Activated CD8-positive, alpha-beta memory T cell treated with anti-CD3 and anti-CD28 coated beads for 1 hour (primary cell): ENCODE measurements around the gene UQCRH.
"Not testable (repeated sequence)": the region's sequence is repeated elsewhere in the genome, so short reads cannot be mapped to it uniquely, and the experiment has no call there.

Experiments used
- DNase-seq, 2 donors: peaks; one replicate each; pipeline ENCODE4 v3.0.0-alpha.2; 2020; ENCODE audit warnings: low read depth in 1 of 2; ENCODE audit errors: extremely low read depth in 1 of 2

The UQCRH gene

GRCh38 chr1:46298387-46298786 lies 5.1 kb upstream of the UQCRH start:
- DNase-seq = no peak

- no peak for DNase-seq
These were observed 2.7 kb upstream of the UQCRH start for GRCh38 chr1:46300673-46301405.

- no peak for DNase-seq
These were observed 2.1 kb upstream of the UQCRH start for GRCh38 chr1:46301406-46301807.

GRCh38 chr1:46301808-46302640 lies 1.5 kb upstream of the UQCRH start:
- DNase-seq = peak in 1 of 2 donors; percentile 28

GRCh38 chr1:46302641-46303037 lies 859 bp upstream of the UQCRH start:
- peak in 1 of 2 donors; percentile 7 for DNase-seq

- no peak for DNase-seq
These were observed 401 bp downstream of the UQCRH start for GRCh38 chr1:46303872-46304326.

GRCh38 chr1:46306159-46306530 lies 2.6 kb downstream of the UQCRH start:
- no peak for DNase-seq

GRCh38 chr1:46309401-46310159 lies 6.1 kb downstream of the UQCRH start:
- DNase-seq = no peak

- no peak for DNase-seq
These were observed 6.8 kb downstream of the UQCRH start for GRCh38 chr1:46310321-46310720.

- DNase-seq = no peak
These were observed 12.3 kb downstream of the UQCRH start for GRCh38 chr1:46315669-46316403.

- DNase-seq = no peak
These were observed 13.8 kb downstream of the UQCRH start for GRCh38 chr1:46317323-46317722.

GRCh38 chr1:46319301-46319700 lies 15.8 kb downstream of the UQCRH start:
- not testable (repeated sequence) for DNase-seq

- DNase-seq = not testable (repeated sequence)
These were observed 16.7 kb downstream of the UQCRH start for GRCh38 chr1:46319960-46320914.

- DNase-seq = not testable (repeated sequence)
These were observed 18.7 kb downstream of the UQCRH start for GRCh38 chr1:46322191-46322590.

- DNase-seq = not testable (repeated sequence)
These were observed 22.0 kb downstream of the UQCRH start for GRCh38 chr1:46325285-46326076.

GRCh38 chr1:46328182-46328581 lies 24.7 kb downstream of the UQCRH start:
- not testable (repeated sequence) for DNase-seq

- DNase-seq = not testable (repeated sequence)
These were observed 26.3 kb downstream of the UQCRH start for GRCh38 chr1:46329807-46330206.

- DNase-seq = not testable (repeated sequence)
These were observed 26.9 kb downstream of the UQCRH start for GRCh38 chr1:46330381-46330780.
